ENCODE data around the gene VILL.

Gene VILL

GRCh38 chr3:37990527-37990926 is at the start of gene VILL:
Gene VILL, plus strand, starts transcription at chr3:37990786. Its CDS starts 2,887 bp downstream, at chr3:37993673.
- DNase-seq = peak; percentile 19

- no peak for DNase-seq
Measured at GRCh38 chr3:37941608-37942508, 48.7 kb upstream of the VILL start.

GRCh38 chr3:37942646-37943045 is 47.9 kb upstream of the VILL start:
- no peak for DNase-seq

GRCh38 chr3:37943126-37943525 is 47.5 kb upstream of the VILL start:
- no peak for DNase-seq

- no peak for DNase-seq
Measured at GRCh38 chr3:37943631-37944314, 46.8 kb upstream of the VILL start.

- DNase-seq = no peak
Measured at GRCh38 chr3:37944391-37944842, 46.2 kb upstream of the VILL start.

GRCh38 chr3:37945156-37945806 is 45.3 kb upstream of the VILL start:
- DNase-seq = no peak

GRCh38 chr3:37945807-37946530 is 44.6 kb upstream of the VILL start:
- no peak for DNase-seq

GRCh38 chr3:37946531-37946889 is 44.1 kb upstream of the VILL start:
- no peak for DNase-seq

GRCh38 chr3:37949866-37950265 is 40.7 kb upstream of the VILL start:
- DNase-seq = no peak

- no peak for DNase-seq
Measured at GRCh38 chr3:37952564-37952963, 38.0 kb upstream of the VILL start.

- DNase-seq = no peak
Measured at GRCh38 chr3:37953226-37953625, 37.4 kb upstream of the VILL start.

- DNase-seq = no peak
Measured at GRCh38 chr3:37953707-37954394, 36.7 kb upstream of the VILL start.

- no peak for DNase-seq
Measured at GRCh38 chr3:37954881-37955280, 35.7 kb upstream of the VILL start.

GRCh38 chr3:37955918-37956707 is 34.5 kb upstream of the VILL start:
- DNase-seq = no peak

GRCh38 chr3:37956723-37957538 is 33.7 kb upstream of the VILL start:
- DNase-seq = no peak

GRCh38 chr3:37957539-37957936 is 33.0 kb upstream of the VILL start:
- no peak for DNase-seq

- no peak for DNase-seq
Measured at GRCh38 chr3:37961622-37962431, 28.8 kb upstream of the VILL start.

- no peak for DNase-seq
Measured at GRCh38 chr3:37963016-37963415, 27.6 kb upstream of the VILL start.

GRCh38 chr3:37963635-37964034 is 27.0 kb upstream of the VILL start:
- DNase-seq = no peak

Measured in DMS79 (cell line).